Tibial artery (tissue), 4 donors: ENCODE data around the gene LRRK2.
"Not testable (repeated sequence)": the region's sequence is repeated elsewhere in the genome, so short reads cannot be mapped to it uniquely, and the experiment has no call there.

ENCODE experiments used
- DNase-seq, 2 donors: peaks; one replicate each; pipeline ENCODE4 v3.0.0-alpha.2; 2019
- H3K27ac ChIP-seq, 2 donors: fragments of 200-600 bp; sonication (generic) in 1 of 2; 1 replicate in 1 of 2; 2 replicates in 1 of 2; pipeline ENCODE4 v1.5.1; 2018 to 2019; ENCODE audit warnings: mild to moderate bottlenecking in 1 of 2
- H3K27me3 ChIP-seq, 2 donors: fragments of 200-600 bp; sonication (generic) in 1 of 2; one replicate each; pipeline versions ENCODE4 v1.5.1 to v1.6.0; 2016 to 2019
- H3K36me3 ChIP-seq, 3 donors: fragments of 200-600 bp; sonication (generic) in 2 of 3; one replicate each; pipeline ENCODE4 v1.5.1; 2016 to 2019; ENCODE audit warnings: mild to moderate bottlenecking in 2 of 3
- H3K4me1 ChIP-seq, 4 donors: fragments of 200-600 bp; sonication (generic) in 2 of 4; 1 replicate in 3 of 4; 2 replicates in 1 of 4; pipeline ENCODE4 v1.5.1; 2016 to 2019
- H3K4me3 ChIP-seq, 2 donors: fragments of 200-600 bp; sonication (generic) in 1 of 2; 1 replicate in 1 of 2; 2 replicates in 1 of 2; pipeline ENCODE4 v1.5.1; 2018 to 2019; ENCODE audit warnings: mild to moderate bottlenecking in 2 of 2
- H3K9me3 ChIP-seq, 3 donors: fragments of 200-600 bp; sonication (generic) in 1 of 3; one replicate each; pipeline ENCODE4 v1.5.1; 2016 to 2019
- intact Hi-C: fragments of 100-400 bp; cut with DNase I; formaldehyde crosslinking; loops from one replicate; pipeline ENCODE4 v1.15.0; 2023; ENCODE audit warnings: low total_unique reads
- TF ChIP-seq, protein P1 (sequence below), 2 experiments: fragments of 200-600 bp in 1 of 2; fragments of 450-650 bp in 1 of 2; IDR thresholded peaks; one replicate each; pipeline ENCODE4 v1.5.1; 2017 to 2019; ENCODE audit warnings: antibody characterized with exemption in 2 of 2, mild to moderate bottlenecking in 1 of 2, moderate library complexity in 1 of 2

LRRK2 gene

DNA sequence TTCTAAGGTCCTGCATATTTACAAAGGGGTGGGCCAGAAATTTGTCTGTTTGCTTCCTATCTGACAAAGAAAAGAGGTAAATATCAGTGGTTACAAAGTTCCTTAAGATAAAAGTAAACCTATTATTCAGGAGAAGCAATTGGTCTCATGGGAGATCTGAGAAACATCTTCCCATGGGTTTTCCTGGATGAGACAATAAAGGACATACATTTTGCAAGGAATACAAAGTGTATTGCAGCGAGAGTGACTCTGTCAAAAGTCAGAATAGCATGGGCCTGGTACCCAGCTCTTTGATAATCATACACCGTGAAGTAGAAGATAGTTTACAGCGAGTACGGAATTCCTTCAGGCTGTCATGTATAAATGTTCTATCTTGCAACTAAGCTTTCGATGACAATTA lies 14.2 kb downstream of the LRRK2 start:
- no peak for DNase-seq
- Histone ChIP-seq H3K9me3 (no peaks in the 10 kb centered on the region), H3K36me3 (peaks cover 16 to 27% (median 19%) of the 10 kb centered on the region in 3 donors), H3K4me3 (no peak overlapping the region), H3K4me1 (peaks cover 0 to 11% (median 2%) of the 10 kb centered on the region in 4 donors), H3K27me3 (no peaks in the 10 kb centered on the region), H3K27ac (no peak overlapping the region)
- TF ChIP-seq, protein P1, sequence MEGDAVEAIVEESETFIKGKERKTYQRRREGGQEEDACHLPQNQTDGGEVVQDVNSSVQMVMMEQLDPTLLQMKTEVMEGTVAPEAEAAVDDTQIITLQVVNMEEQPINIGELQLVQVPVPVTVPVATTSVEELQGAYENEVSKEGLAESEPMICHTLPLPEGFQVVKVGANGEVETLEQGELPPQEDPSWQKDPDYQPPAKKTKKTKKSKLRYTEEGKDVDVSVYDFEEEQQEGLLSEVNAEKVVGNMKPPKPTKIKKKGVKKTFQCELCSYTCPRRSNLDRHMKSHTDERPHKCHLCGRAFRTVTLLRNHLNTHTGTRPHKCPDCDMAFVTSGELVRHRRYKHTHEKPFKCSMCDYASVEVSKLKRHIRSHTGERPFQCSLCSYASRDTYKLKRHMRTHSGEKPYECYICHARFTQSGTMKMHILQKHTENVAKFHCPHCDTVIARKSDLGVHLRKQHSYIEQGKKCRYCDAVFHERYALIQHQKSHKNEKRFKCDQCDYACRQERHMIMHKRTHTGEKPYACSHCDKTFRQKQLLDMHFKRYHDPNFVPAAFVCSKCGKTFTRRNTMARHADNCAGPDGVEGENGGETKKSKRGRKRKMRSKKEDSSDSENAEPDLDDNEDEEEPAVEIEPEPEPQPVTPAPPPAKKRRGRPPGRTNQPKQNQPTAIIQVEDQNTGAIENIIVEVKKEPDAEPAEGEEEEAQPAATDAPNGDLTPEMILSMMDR (IDR thresholded peaks at IDR 0.05) = no peak
- intact Hi-C loops = no loop called here

DNA sequence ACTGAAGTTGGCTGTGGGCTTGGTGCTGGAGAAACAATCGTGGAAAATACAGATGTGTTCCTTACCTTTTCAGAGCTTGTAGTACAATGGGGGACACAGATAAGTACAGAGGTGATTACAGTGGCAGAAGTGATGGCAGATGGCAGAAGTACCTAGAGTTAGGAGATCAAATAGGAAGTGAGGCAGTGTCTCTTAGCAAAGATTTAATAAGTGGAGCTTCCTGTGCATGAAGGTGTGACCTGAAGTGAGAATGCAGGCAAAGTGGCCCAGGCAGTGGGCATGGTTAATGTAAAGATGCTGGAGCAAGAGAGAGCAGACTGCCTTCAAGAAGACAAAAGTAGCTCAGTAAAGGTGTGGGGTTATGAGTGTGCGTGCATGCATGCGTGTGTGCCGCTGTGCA lies 16.0 kb downstream of the LRRK2 start:
- no peaks in the 10 kb centered on the region for H3K27me3 ChIP-seq
- no peak for DNase-seq
- peaks cover 16 to 22% (median 19%) of the 10 kb centered on the region in 3 donors for H3K36me3 ChIP-seq
- no peak overlapping the region for H3K4me3 ChIP-seq
- peaks cover 0 to 11% (median 2%) of the 10 kb centered on the region in 4 donors for H3K4me1 ChIP-seq
- TF ChIP-seq, protein P1 (IDR thresholded peaks at IDR 0.05) = no peak
- H3K9me3 ChIP-seq = no peaks in the 10 kb centered on the region
- intact Hi-C loops = no loop called here
- H3K27ac ChIP-seq = no peak overlapping the region

DNA sequence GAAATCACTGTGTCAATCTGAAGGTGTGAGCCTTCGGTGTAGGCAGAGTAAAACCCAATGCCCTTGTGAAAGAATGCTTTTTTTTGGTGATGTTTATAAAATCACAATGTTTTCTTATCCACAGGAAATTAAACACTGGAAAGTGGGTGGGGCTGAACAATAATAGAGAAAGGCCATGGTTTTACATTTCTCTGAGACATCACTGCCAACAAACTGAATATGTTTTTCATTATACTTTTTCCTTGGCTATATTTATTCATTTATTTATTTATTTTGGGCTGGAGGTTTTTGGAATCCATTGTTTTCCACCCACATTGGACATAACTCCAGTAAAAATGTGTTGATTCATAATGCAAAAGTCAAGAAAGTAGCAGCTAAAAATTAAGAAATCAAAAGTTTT lies 16.9 kb downstream of the LRRK2 start:
- intact Hi-C loops = no loop called here
- TF ChIP-seq, protein P1 (IDR thresholded peaks at IDR 0.05) = no peak
- H3K27ac ChIP-seq = peak overlapping the region in 1 of 2 donors; percentile 6
- H3K36me3 ChIP-seq = peaks cover 7 to 14% (median 14%) of the 10 kb centered on the region in 3 donors
- H3K4me3 ChIP-seq = no peak overlapping the region
- no peaks in the 10 kb centered on the region for H3K27me3 ChIP-seq
- peaks cover 0 to 11% (median 2%) of the 10 kb centered on the region in 4 donors for H3K4me1 ChIP-seq
- H3K9me3 ChIP-seq = no peaks in the 10 kb centered on the region
- no peak for DNase-seq

DNA sequence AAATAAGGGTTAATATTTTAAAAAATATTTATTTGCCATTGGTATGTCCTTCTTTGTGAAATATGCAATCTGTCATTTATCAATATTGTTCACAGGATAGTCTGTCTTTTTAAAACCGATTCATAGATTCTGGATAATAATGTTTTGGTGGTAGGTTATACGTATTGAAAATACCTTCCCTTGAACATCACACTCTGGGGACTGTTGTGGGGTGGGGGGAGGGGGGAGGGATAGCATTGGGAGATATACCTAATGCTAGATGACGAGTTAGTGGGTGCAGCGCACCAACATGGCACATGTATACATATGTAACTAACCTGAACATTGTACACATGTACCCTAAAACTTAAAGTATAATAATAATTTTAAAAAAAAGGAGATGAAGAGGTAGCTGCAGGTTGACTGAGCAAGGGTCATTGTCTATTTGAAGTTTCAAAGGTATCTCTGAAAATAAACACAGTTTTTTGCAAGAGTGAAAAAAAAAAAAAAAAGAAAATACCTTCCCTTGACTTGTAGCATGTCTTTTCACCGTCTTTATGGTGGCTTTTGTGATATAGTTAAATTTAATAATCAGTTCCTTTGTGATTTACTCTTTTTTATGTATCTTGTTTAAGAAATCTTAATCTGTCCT lies 19.8 kb downstream of the LRRK2 start:
- H3K9me3 ChIP-seq, DNase-seq, H3K27me3 ChIP-seq, H3K27ac ChIP-seq, intact Hi-C loops, H3K36me3 ChIP-seq, H3K4me3 ChIP-seq: not testable (repeated sequence)
- H3K4me1 ChIP-seq = peaks cover 0 to 11% (median 2%) of the 10 kb centered on the region in 4 donors

DNA sequence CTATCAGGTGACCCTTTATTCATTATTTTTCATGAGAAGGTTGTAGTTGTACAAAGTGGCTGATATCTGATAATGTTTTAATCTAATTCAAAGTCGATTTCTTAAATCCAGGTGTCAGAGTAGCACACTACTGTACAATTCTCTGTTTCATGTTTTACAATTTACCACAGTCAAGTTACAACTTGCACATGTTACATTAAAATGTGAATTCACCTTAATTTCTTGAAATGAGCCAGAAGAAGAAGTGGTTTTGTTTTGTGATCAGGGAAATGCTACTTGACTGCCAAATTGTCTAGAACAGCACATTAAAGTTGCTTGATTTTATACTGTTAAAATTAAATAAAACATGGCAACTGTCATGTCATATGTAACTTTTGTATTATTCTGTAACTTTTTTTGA lies 23.2 kb downstream of the LRRK2 start:
- no peak overlapping the region for H3K27ac ChIP-seq
- H3K36me3 ChIP-seq = peaks cover 7 to 34% (median 16%) of the 10 kb centered on the region in 3 donors
- H3K27me3 ChIP-seq = no peaks in the 10 kb centered on the region
- no peaks in the 10 kb centered on the region for H3K9me3 ChIP-seq
- DNase-seq = no peak
- no peak overlapping the region for H3K4me3 ChIP-seq
- intact Hi-C loops = no loop called here
- H3K4me1 ChIP-seq = no peaks in the 10 kb centered on the region
- TF ChIP-seq, protein P1 (IDR thresholded peaks at IDR 0.05) = no peak

DNA sequence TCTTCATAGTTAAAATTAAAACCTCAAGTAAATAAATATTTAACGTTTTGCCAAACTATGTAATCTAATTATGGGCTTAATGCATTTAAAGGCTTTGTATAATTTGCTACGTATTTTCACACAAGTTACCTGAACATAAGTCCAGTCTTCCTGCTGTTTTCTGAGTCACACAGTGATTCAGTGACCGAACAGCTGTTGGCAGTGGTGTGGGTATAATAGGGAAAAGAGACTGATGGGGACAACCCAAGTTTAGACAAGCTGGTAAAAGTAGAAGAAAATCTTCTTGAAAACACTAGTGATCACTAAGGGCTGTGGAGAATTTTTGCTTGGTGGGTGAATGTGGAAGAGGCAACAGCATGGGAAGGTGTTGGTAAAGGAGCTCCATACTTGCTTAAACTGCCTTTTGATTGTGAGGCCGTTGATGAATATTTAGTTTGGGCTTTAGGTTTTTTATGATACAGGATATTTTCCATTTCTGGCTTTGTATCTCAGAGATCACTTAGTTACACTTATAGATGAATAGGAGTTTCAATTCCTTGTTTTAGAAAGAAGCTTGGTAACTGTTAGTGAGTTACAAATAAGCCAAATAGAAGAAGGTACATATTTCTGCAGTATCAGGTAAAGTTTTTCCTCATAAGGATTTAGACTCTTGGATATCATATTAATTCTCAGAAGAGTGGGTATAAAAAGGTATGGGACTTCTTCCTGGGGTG lies 23.9 kb downstream of the LRRK2 start:
- Histone ChIP-seq H3K36me3 (peaks cover 14 to 39% (median 16%) of the 10 kb centered on the region in 3 donors), H3K4me1 (no peaks in the 10 kb centered on the region), H3K27ac (no peak overlapping the region), H3K4me3 (no peak overlapping the region), H3K9me3 (no peaks in the 10 kb centered on the region), H3K27me3 (no peaks in the 10 kb centered on the region)
- no peak for DNase-seq
- intact Hi-C loops = no loop called here
- TF ChIP-seq, protein P1 (IDR thresholded peaks at IDR 0.05) = no peak

DNA sequence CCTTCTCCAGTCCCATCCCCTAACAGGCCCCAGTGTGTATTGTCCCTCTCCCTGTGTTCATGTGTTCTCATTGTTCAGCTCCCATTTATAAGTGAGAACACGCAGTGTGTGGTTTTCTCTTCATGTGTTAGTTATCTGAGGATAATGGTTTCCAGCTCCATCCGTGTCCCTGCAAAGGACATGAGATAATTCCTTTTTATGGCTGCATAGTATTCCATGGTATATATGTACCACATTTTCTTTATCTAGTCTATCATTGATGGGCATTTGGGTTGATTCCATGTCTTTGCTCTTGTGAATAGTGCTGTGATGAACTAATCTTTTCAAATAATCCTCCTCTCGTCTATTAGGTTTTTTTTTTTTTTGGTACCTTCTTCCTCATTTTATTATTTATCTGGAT lies 25.9 kb downstream of the LRRK2 start:
- H3K4me1 ChIP-seq, H3K27ac ChIP-seq, intact Hi-C loops, H3K27me3 ChIP-seq, H3K9me3 ChIP-seq, DNase-seq, H3K4me3 ChIP-seq: not testable (repeated sequence)
- H3K36me3 ChIP-seq = peaks cover 14 to 53% (median 22%) of the 10 kb centered on the region in 3 donors
